SK-N-SH treated with all-trans-retinoic acid at 6 μM for 48 hours (cell line): ENCODE results near the gene POU3F1.
"Not testable (repeated sequence)": the region's sequence is repeated elsewhere in the genome, so short reads cannot be mapped to it uniquely, and the experiment has no call there.

Source experiments
- ATAC-seq: fragments of 200-7000 bp; cut with Tn5 transposase; 3 replicates; pipeline ENCODE4 v1.9.1; 2020; ENCODE audit warnings: mild to moderate bottlenecking, moderate library complexity
- BACH2 ChIP-seq: fragments of 250-450 bp; sonication (Bioruptor Pico); IDR thresholded peaks from 2 replicates; pipeline ENCODE4 v1.9.0; 2021; ENCODE audit warnings: mild to moderate bottlenecking, borderline replicate concordance
- CREB5 ChIP-seq: fragments of 250-450 bp; sonication (Bioruptor Pico); IDR thresholded peaks from 2 replicates; pipeline ENCODE4 v1.5.1; 2020; ENCODE audit warnings: low read depth, mild to moderate bottlenecking, moderate library complexity
- CSDC2 ChIP-seq: fragments of 250-450 bp; sonication (Bioruptor Pico); IDR thresholded peaks from 2 replicates; pipeline ENCODE4 v1.5.0; 2020; ENCODE audit warnings: mild to moderate bottlenecking, moderate library complexity
- CSRNP3 ChIP-seq: fragments of 250-450 bp; sonication (Bioruptor Pico); IDR thresholded peaks from 2 replicates; pipeline ENCODE4 v1.5.1; 2021; ENCODE audit warnings: mild to moderate bottlenecking, moderate library complexity
- ESRRG ChIP-seq: fragments of 250-450 bp; sonication (Bioruptor Pico); IDR thresholded peaks from 2 replicates; pipeline ENCODE4 v1.6.1; 2021; ENCODE audit warnings: mild to moderate bottlenecking
- GLIS3 ChIP-seq: fragments of 250-450 bp; sonication (Bioruptor Pico); IDR thresholded peaks from 2 replicates; pipeline ENCODE4 v1.5.0; 2020; ENCODE audit warnings: mild to moderate bottlenecking, moderate library complexity
- ISL1 ChIP-seq: fragments of 250-450 bp; sonication (Bioruptor Pico); IDR thresholded peaks from 2 replicates; pipeline ENCODE4 v2.1.2; 2022; ENCODE audit warnings: mild to moderate bottlenecking, moderate library complexity
- OSR1 ChIP-seq: fragments of 250-450 bp; sonication (Bioruptor Pico); IDR thresholded peaks from 2 replicates; pipeline ENCODE4 v1.8.0; 2022; ENCODE audit warnings: moderate library complexity, mild to moderate bottlenecking, inconsistent platforms
- PATZ1 ChIP-seq: fragments of 250-450 bp; sonication (Bioruptor Pico); IDR thresholded peaks from 2 replicates; pipeline ENCODE4 v1.8.0; 2020; ENCODE audit warnings: mild to moderate bottlenecking, moderate library complexity, borderline replicate concordance
- POU6F1 ChIP-seq: fragments of 250-450 bp; sonication (Bioruptor Pico); IDR thresholded peaks from 2 replicates; pipeline ENCODE4 v1.8.0; 2021; ENCODE audit warnings: low read depth, mild to moderate bottlenecking, moderate library complexity, borderline replicate concordance
- PPARA ChIP-seq: fragments of 250-450 bp; sonication (Bioruptor Pico); IDR thresholded peaks from 2 replicates; pipeline ENCODE4 v1.5.0; 2020; ENCODE audit warnings: mild to moderate bottlenecking, borderline replicate concordance
- RARB ChIP-seq: fragments of 250-450 bp; sonication (Bioruptor Pico); IDR thresholded peaks from 2 replicates; pipeline ENCODE4 v1.8.0; 2021; ENCODE audit warnings: mild to moderate bottlenecking, moderate library complexity
- SNAI2 ChIP-seq: fragments of 250-450 bp; sonication (Bioruptor Pico); IDR thresholded peaks from 2 replicates; pipeline ENCODE4 v1.5.0; 2020; ENCODE audit warnings: mild to moderate bottlenecking, moderate library complexity
- TCF4 ChIP-seq: fragments of 250-450 bp; sonication (Bioruptor Pico); IDR thresholded peaks from 2 replicates; pipeline ENCODE4 v1.8.0; 2021; ENCODE audit warnings: mild to moderate bottlenecking, moderate library complexity, borderline replicate concordance
- TOX ChIP-seq: fragments of 250-450 bp; sonication (Bioruptor Pico); IDR thresholded peaks from 2 replicates; pipeline ENCODE4 v1.8.0; 2021; ENCODE audit warnings: mild to moderate bottlenecking, moderate library complexity, borderline replicate concordance
- TSHZ2 ChIP-seq: fragments of 250-450 bp; sonication (Bioruptor Pico); IDR thresholded peaks from 2 replicates; pipeline ENCODE4 v1.5.0; 2020; ENCODE audit warnings: mild to moderate bottlenecking, moderate library complexity
- ZC3H10 ChIP-seq: fragments of 250-450 bp; sonication (Bioruptor Pico); IDR thresholded peaks from 2 replicates; pipeline ENCODE4 v1.5.1; 2021; ENCODE audit warnings: mild to moderate bottlenecking, moderate library complexity
- ZNF70 ChIP-seq: fragments of 450-650 bp; formaldehyde crosslinking; IDR thresholded peaks from 2 replicates; pipeline ENCODE4 v1.5.0; 2020; ENCODE audit warnings: mild to moderate bottlenecking, moderate library complexity

The POU3F1 gene

GRCh38 chr1:38038861-38039260 is 7.7 kb downstream of the POU3F1 start (continued):
- TF ChIP-seq TSHZ2 (CRISPR knock-in tag): no peak
- no peak for TF ChIP-seq CREB5
- TF ChIP-seq RARB: no peak

GRCh38 chr1:38037221-38037939 is 9.2 kb downstream of the POU3F1 start:
- TF ChIP-seq ZNF70: no peak
- no peak for TF ChIP-seq OSR1 (CRISPR knock-in tag)
- no peak for TF ChIP-seq PPARA
- no peak for TF ChIP-seq PATZ1
- TF ChIP-seq ISL1 (CRISPR knock-in tag): no peak
- TF ChIP-seq GLIS3 (CRISPR knock-in tag): no peak
- TF ChIP-seq TOX (CRISPR knock-in tag): no peak
- no peak for TF ChIP-seq RARB
- TF ChIP-seq ESRRG (CRISPR knock-in tag): no peak
- TF ChIP-seq ZC3H10 (CRISPR knock-in tag): no peak
- TF ChIP-seq POU6F1 (CRISPR knock-in tag): no peak
- TF ChIP-seq SNAI2 (CRISPR knock-in tag): no peak
- no peak for TF ChIP-seq BACH2 (CRISPR knock-in tag)
- peak; percentile 37; the same call in 2 of the 3 replicates for ATAC-seq

GRCh38 chr1:38034871-38035270 is 11.7 kb downstream of the POU3F1 start:
- TF ChIP-seq CSRNP3 (CRISPR knock-in tag) (no peak), OSR1 (CRISPR knock-in tag) (no peak), CREB5 (no peak), TCF4 (no peak), PPARA (no peak), CSDC2 (CRISPR knock-in tag) (no peak), PATZ1 (no peak), ESRRG (CRISPR knock-in tag) (no peak), ZNF70 (no peak), SNAI2 (CRISPR knock-in tag) (no peak), BACH2 (CRISPR knock-in tag) (no peak)
- TF ChIP-seq, all 23 proteins: peak for 0
- ATAC-seq: no peak

GRCh38 chr1:38032992-38033391 is 13.6 kb downstream of the POU3F1 start:
- ATAC-seq: not testable (repeated sequence)
